ENCODE measurements around the gene ANXA9. TPM values are rescaled to one million over a fixed set of nuclear protein-coding genes. Genes with fewer than 3 reads are reported as not detected.

The ANXA9 gene
- total RNA-seq, 2 experiments from 2014 or later: 0.65 to 1.1 TPM

- ChIA-PET CTCF (ENCODE audit: unreplicated experiment) (no interaction called here), POLR2A (no interaction called here)
- TF ChIP-seq CTCF (conservative IDR thresholded peaks at IDR 0.05; ENCODE audit: low read length) (0 out of 2 replicates have a peak, but pooled peaks have one; percentile 2), EZH2phosphoT487 (IDR thresholded peaks at IDR 0.05; ENCODE audit: borderline replicate concordance, low read depth, low read length) (no peak)
- H3K79me2 ChIP-seq (ENCODE audit: insufficient read depth, low read depth, low read length): peaks cover 40% of the 10 kb centered on the region; the same call in 1 of the 2 replicates
- H3K4me3 ChIP-seq (ENCODE audit: low read depth, low read length, poor library complexity, severe bottlenecking): peak overlapping the region; percentile 80
- intact Hi-C loops (cut with micrococcal nuclease; ENCODE audit: unreplicated experiment): loop anchor here (10.0 kb wide), 1 partner anchor 508 kb away; no protein-coding TSS in a partner anchor
- BruUV-seq (replicated peaks): no TSS peak
- peak overlapping the region; percentile 83 for H3K4me2 ChIP-seq (ENCODE audit: low read length)
- H3K36me3 ChIP-seq (ENCODE audit: insufficient read depth, low read length): peaks cover 17% of the 10 kb centered on the region
- H4K20me1 ChIP-seq (ENCODE audit: insufficient read depth, low read length): no peaks in the 10 kb centered on the region
- no peaks in the 10 kb centered on the region for H3K9me3 ChIP-seq (ENCODE audit: low read length)
- H3K4me1 ChIP-seq (ENCODE audit: insufficient read depth, low read length, poor library complexity, severe bottlenecking): peaks cover 33% of the 10 kb centered on the region
- DNase-seq (ENCODE audit: low spot score): no peak
- no peaks in the 10 kb centered on the region for H3K9me2 ChIP-seq (ENCODE audit: insufficient read depth, low read length)
- H2AFZ ChIP-seq (ENCODE audit: low read length): no peak overlapping the region
- H3K27ac ChIP-seq (ENCODE audit: low read depth, low read length, poor library complexity, severe bottlenecking): peak overlapping the region; percentile 72
These were observed 9.6 kb upstream of the ANXA9 start for GRCh38 chr1:150972417-150972940.

GRCh38 chr1:150973258-150973835 lies 8.7 kb upstream of the ANXA9 start:
- H3K4me2 ChIP-seq (ENCODE audit: low read length): peak overlapping the region; percentile 83
- DNase-seq (ENCODE audit: low spot score): peak; percentile 21
- peak overlapping the region; percentile 64; the same call in 1 of the 2 replicates for H2AFZ ChIP-seq (ENCODE audit: low read length)
- CTCF ChIA-PET (ENCODE audit: unreplicated experiment): interaction anchor here (0.6 to 1.1 kb wide), 4 partner anchors 16 to 413 kb away, joined by 3 to 4 read pairs (median 3); partner anchors contain the start of gene ENSA
- BruUV-seq (replicated peaks): no TSS peak
- H3K4me3 ChIP-seq (ENCODE audit: low read depth, low read length, poor library complexity, severe bottlenecking): peak overlapping the region; percentile 80
- H3K4me1 ChIP-seq (ENCODE audit: insufficient read depth, low read length, poor library complexity, severe bottlenecking): peaks cover 36% of the 10 kb centered on the region
- peaks cover 40% of the 10 kb centered on the region; the same call in 1 of the 2 replicates for H3K79me2 ChIP-seq (ENCODE audit: insufficient read depth, low read depth, low read length)
- no peaks in the 10 kb centered on the region for H4K20me1 ChIP-seq (ENCODE audit: insufficient read depth, low read length)
- H3K9me2 ChIP-seq (ENCODE audit: insufficient read depth, low read length): no peaks in the 10 kb centered on the region
- POLR2A ChIA-PET: interaction anchor here (0.5 to 1.7 kb wide), 6 partner anchors 9 to 371 kb away, joined by 3 to 7 read pairs (median 4); partner anchors contain the start of genes ANXA9 and MINDY1
- intact Hi-C loops (cut with micrococcal nuclease; ENCODE audit: unreplicated experiment): loop anchor here (10.0 kb wide), 1 partner anchor 509 kb away; no protein-coding TSS in a partner anchor
- no peaks in the 10 kb centered on the region for H3K9me3 ChIP-seq (ENCODE audit: low read length)
- H3K27ac ChIP-seq (ENCODE audit: low read depth, low read length, poor library complexity, severe bottlenecking): peak overlapping the region; percentile 72
- TF ChIP-seq EZH2phosphoT487 (IDR thresholded peaks at IDR 0.05; ENCODE audit: borderline replicate concordance, low read depth, low read length) (no peak), CTCF (conservative IDR thresholded peaks at IDR 0.05; ENCODE audit: low read length) (no peak)
- H3K36me3 ChIP-seq (ENCODE audit: insufficient read depth, low read length): peaks cover 9% of the 10 kb centered on the region

All from OCI-LY7 (cell line).